A673 (cell line): Measurements from ENCODE around the gene YPEL3. TPM values are rescaled to one million over a fixed set of nuclear protein-coding genes. Genes with fewer than 3 reads are reported as not detected.

ENCODE experiments used
- BruUV-seq: library from RNA; stranded (reverse); fragments of 400-500 nt; replicated peaks from 2 replicates; lab custom pipeline; 2021; lab: Mats Ljungman, UMichigan
- CTCF ChIA-PET: fragments of 300-600 bp; sonication (Branson Sonifier 250); formaldehyde crosslinking; loops from one replicate; lab custom pipeline; 2022; ENCODE audit warnings: antibody characterized with exemption; lab: Charles Lee
- POLR2A ChIA-PET: fragments of 300-600 bp; sonication (Branson Sonifier 250); formaldehyde crosslinking; loops from one replicate; lab custom pipeline; 2022; ENCODE audit warnings: antibody characterized with exemption; ENCODE audit not compliant: low non-redundant PET; lab: Charles Lee
- DNase-seq: peaks from one replicate; pipeline ENCODE4 v3.0.0-alpha.2; 2015; ENCODE audit warnings: low spot score
- H3K27ac ChIP-seq: fragments of 200-600 bp; sonication (generic); 2 replicates; pipeline ENCODE4 v1.5.1; 2016; ENCODE audit warnings: mixed run types, low read depth, mild to moderate bottlenecking, mixed read lengths, antibody characterized with exemption, low read length; ENCODE audit not compliant: poor library complexity, severe bottlenecking
- H3K27me3 ChIP-seq: fragments of 200-600 bp; sonication (generic); replicated peaks from 2 replicates; pipeline ENCODE4 v1.6.1; 2017; ENCODE audit warnings: mixed run types, low read depth, mild to moderate bottlenecking, mixed read lengths, antibody characterized with exemption, low read length; ENCODE audit not compliant: insufficient read depth, poor library complexity
- H3K36me3 ChIP-seq: fragments of 200-600 bp; sonication (generic); 2 replicates; pipeline ENCODE4 v1.6.1; 2016; ENCODE audit warnings: mixed run types, mild to moderate bottlenecking, mixed read lengths, antibody characterized with exemption, low read length; ENCODE audit not compliant: insufficient read depth, poor library complexity, severe bottlenecking
- H3K4me1 ChIP-seq: fragments of 200-600 bp; sonication (generic); 2 replicates; pipeline ENCODE4 v1.6.1; 2017; ENCODE audit warnings: mixed run types, mild to moderate bottlenecking, mixed read lengths, antibody characterized with exemption, low read length; ENCODE audit not compliant: insufficient read depth, poor library complexity, severe bottlenecking
- H3K4me3 ChIP-seq: fragments of 200-600 bp; sonication (generic); 2 replicates; pipeline ENCODE4 v1.5.1; 2016; ENCODE audit warnings: low read depth, mixed run types, mild to moderate bottlenecking, mixed read lengths, low read length; ENCODE audit not compliant: poor library complexity, severe bottlenecking
- H3K9me3 ChIP-seq: fragments of 200-600 bp; sonication (generic); 2 replicates; pipeline ENCODE4 v1.6.1; 2016; ENCODE audit warnings: mixed run types, low read depth, mild to moderate bottlenecking, mixed read lengths, antibody characterized with exemption, low read length; ENCODE audit not compliant: poor library complexity, severe bottlenecking
- CTCF ChIP-seq: fragments of 300-800, 200-600 bp; sonication (generic); conservative IDR thresholded peaks from 2 replicates; pipeline ENCODE4 v1.5.1; 2017; ENCODE audit warnings: low read depth, mild to moderate bottlenecking, antibody characterized with exemption, low read length, moderate library complexity, mixed read lengths
- EZH2 ChIP-seq: fragments of 200-600 bp; sonication (generic); IDR thresholded peaks from 2 replicates; pipeline ENCODE4 v1.6.1; 2017; ENCODE audit warnings: borderline replicate concordance, low read depth, mild to moderate bottlenecking, mixed read lengths, antibody characterized with exemption, low read length; ENCODE audit not compliant: poor library complexity, severe bottlenecking
- intact Hi-C: fragments of 100-400 bp; cut with micrococcal nuclease; formaldehyde crosslinking; loops from one replicate; pipeline ENCODE4 v1.10.0; 2022; ENCODE audit not compliant: unreplicated experiment
- total RNA-seq: library from RNA; stranded (reverse); gene quantifications from 2 replicates; pipeline ENCODE4 v1.2.3, GENCODE V29; 2021

The YPEL3 gene
- total RNA-seq, 1 experiment from 2014 or later = 4.7 TPM

- Histone ChIP-seq H3K4me3 (no peak overlapping the region), H3K27me3 (no peaks in the 10 kb centered on the region), H3K36me3 (peaks cover 49% of the 10 kb centered on the region), H3K4me1 (no peaks in the 10 kb centered on the region), H3K9me3 (no peaks in the 10 kb centered on the region), H3K27ac (no peak overlapping the region)
- no peak for TF ChIP-seq CTCF
- TF ChIP-seq EZH2 = no peak
- intact Hi-C loops = no loop called here
- no peak for DNase-seq
- no TSS peak for BruUV-seq
- ChIA-PET CTCF (no interaction called here), POLR2A (no interaction called here)
Measured at GRCh38 chr16:30084816-30085159, 11.2 kb downstream of the YPEL3 start.

GRCh38 chr16:30084096-30084815 is 11.8 kb downstream of the YPEL3 start:
- CTCF ChIA-PET = no interaction called here
- intact Hi-C loops = no loop called here
- Histone ChIP-seq H3K4me3 (no peak overlapping the region), H3K36me3 (peaks cover 54% of the 10 kb centered on the region), H3K4me1 (no peaks in the 10 kb centered on the region), H3K9me3 (no peaks in the 10 kb centered on the region), H3K27me3 (no peaks in the 10 kb centered on the region), H3K27ac (no peak overlapping the region)
- POLR2A ChIA-PET = no interaction called here
- no peak for DNase-seq
- BruUV-seq = no TSS peak
- TF ChIP-seq CTCF (no peak), EZH2 (no peak)

GRCh38 chr16:30083216-30084055 is 12.6 kb downstream of the YPEL3 start:
- no peaks in the 10 kb centered on the region for H3K27me3 ChIP-seq
- ChIA-PET POLR2A (no interaction called here), CTCF (no interaction called here)
- no peak for TF ChIP-seq CTCF
- TF ChIP-seq EZH2 = no peak
- no peak for DNase-seq
- no peaks in the 10 kb centered on the region for H3K4me1 ChIP-seq
- no TSS peak for BruUV-seq
- peaks cover 58% of the 10 kb centered on the region for H3K36me3 ChIP-seq
- no peak overlapping the region for H3K4me3 ChIP-seq
- no peak overlapping the region for H3K27ac ChIP-seq
- H3K9me3 ChIP-seq = no peaks in the 10 kb centered on the region
- intact Hi-C loops = no loop called here
